Mucosa of descending colon (tissue), 3 donors: ENCODE measurements around the gene CYRIA. TPM values are rescaled to one million over a fixed set of nuclear protein-coding genes. Genes with fewer than 3 reads are reported as not detected.

ENCODE experiments used
- ATAC-seq: fragments of 200-7000 bp; cut with Tn5 transposase; one replicate; pipeline ENCODE4 v1.9.1; 2020; ENCODE audit warnings: mild to moderate bottlenecking, moderate library complexity
- DNase-seq, 3 donors: peaks; one replicate each; pipeline ENCODE4 v3.0.0-alpha.2; 2020
- H3K36me3 ChIP-seq: fragments of 200-600 bp; one replicate; pipeline ENCODE4 v1.8.0; 2021; ENCODE audit warnings: low read depth, mild to moderate bottlenecking
- H3K4me1 ChIP-seq: fragments of 200-600 bp; one replicate; pipeline ENCODE4 v1.8.0; 2021; ENCODE audit warnings: low read depth, mild to moderate bottlenecking
- H3K4me3 ChIP-seq: fragments of 200-600 bp; one replicate; pipeline ENCODE4 v1.8.0; 2021; ENCODE audit warnings: mild to moderate bottlenecking
- H3K9me3 ChIP-seq: fragments of 200-600 bp; one replicate; pipeline ENCODE4 v1.8.0; 2021; ENCODE audit warnings: mild to moderate bottlenecking
- intact Hi-C, 2 donors: fragments of 100-400 bp; cut with DNase I in 1 of 2; cut with micrococcal nuclease in 1 of 2; formaldehyde crosslinking; loops; one replicate each; pipeline versions ENCODE4 v1.11.0 to v1.11.1; 2022; cut with DNase I, micrococcal nuclease
- total RNA-seq, 3 donors: library from RNA; stranded (reverse); fragmentation: NEBNext Ultra II Directional in 2 of 3; extraction: Animal tissue kit (Norgen Biotek cat#: 25700) in 2 of 3; gene quantifications; one replicate each; pipeline versions ENCODE4 v1.2.1 to v1.2.4, GENCODE V29; 2021 to 2023
- TF ChIP-seq, protein P1 (sequence below): fragments of 200-600 bp; IDR thresholded peaks from one replicate; pipeline ENCODE4 v1.8.0; 2022; ENCODE audit warnings: antibody characterized with exemption, mild to moderate bottlenecking
- donor health status: DM: no; HTN: no; CAD: no; lungs with moderate emphysema.
- donor health status: DM: no; HTN: no; CAD: no.
- donor health status: DM: no; HTN: yes; CAD: no.

CYRIA gene
- total RNA-seq, 3 donors from 2014 or later = 2.2 to 18.0 (median 3.5) TPM

DNA sequence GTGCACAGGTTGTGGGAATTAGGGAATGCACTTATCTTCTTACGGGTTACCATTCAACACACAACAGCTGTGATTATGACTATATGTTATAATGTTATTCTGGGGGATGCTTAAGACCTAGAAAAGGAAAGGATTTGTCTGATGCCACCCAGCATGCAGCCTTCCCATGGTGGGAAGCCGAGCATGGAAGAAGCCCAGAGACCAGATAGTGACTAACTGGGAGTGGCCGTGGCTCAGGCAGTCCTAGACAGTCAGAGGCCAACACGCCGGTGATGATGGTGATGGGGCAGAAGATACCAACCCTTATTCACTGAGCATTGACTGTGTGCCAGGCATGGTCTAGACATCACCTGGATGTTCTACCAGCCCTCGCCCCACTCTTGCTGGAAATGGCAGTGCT, 35.9 kb downstream of the CYRIA start:
- Histone ChIP-seq H3K4me1 (no peaks in the 10 kb centered on the region), H3K36me3 (no peaks in the 10 kb centered on the region), H3K9me3 (no peaks in the 10 kb centered on the region), H3K4me3 (no peak overlapping the region)
- no peak for ATAC-seq
- no peak for DNase-seq
- TF ChIP-seq, protein P1, sequence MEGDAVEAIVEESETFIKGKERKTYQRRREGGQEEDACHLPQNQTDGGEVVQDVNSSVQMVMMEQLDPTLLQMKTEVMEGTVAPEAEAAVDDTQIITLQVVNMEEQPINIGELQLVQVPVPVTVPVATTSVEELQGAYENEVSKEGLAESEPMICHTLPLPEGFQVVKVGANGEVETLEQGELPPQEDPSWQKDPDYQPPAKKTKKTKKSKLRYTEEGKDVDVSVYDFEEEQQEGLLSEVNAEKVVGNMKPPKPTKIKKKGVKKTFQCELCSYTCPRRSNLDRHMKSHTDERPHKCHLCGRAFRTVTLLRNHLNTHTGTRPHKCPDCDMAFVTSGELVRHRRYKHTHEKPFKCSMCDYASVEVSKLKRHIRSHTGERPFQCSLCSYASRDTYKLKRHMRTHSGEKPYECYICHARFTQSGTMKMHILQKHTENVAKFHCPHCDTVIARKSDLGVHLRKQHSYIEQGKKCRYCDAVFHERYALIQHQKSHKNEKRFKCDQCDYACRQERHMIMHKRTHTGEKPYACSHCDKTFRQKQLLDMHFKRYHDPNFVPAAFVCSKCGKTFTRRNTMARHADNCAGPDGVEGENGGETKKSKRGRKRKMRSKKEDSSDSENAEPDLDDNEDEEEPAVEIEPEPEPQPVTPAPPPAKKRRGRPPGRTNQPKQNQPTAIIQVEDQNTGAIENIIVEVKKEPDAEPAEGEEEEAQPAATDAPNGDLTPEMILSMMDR = no peak
- intact Hi-C loops = no loop called here

DNA sequence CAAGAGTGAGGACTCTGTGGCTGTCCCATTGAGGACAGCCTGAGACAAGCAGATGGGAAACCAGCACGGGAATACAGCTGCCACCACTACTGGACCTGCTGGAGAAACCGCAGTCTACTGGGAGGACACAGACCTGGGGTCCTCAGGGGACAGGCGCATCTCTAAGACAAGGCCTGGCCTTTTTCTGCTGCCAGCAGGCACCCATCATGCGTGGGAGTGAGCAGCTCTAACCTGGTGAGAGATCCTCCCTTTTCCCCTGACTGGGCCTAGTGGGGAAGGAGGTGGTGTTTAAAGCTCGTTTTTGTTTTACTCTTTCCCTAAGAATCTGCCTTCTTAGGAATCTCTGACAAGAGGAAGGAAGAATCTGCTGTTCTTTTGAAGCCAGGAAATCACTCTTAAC, 36.6 kb downstream of the CYRIA start:
- no peaks in the 10 kb centered on the region for H3K9me3 ChIP-seq
- no peak for ATAC-seq
- intact Hi-C loops = no loop called here
- DNase-seq = no peak
- no peak overlapping the region for H3K4me3 ChIP-seq
- TF ChIP-seq, protein P1 = no peak
- peaks cover 4% of the 10 kb centered on the region for H3K4me1 ChIP-seq
- H3K36me3 ChIP-seq = no peaks in the 10 kb centered on the region

DNA sequence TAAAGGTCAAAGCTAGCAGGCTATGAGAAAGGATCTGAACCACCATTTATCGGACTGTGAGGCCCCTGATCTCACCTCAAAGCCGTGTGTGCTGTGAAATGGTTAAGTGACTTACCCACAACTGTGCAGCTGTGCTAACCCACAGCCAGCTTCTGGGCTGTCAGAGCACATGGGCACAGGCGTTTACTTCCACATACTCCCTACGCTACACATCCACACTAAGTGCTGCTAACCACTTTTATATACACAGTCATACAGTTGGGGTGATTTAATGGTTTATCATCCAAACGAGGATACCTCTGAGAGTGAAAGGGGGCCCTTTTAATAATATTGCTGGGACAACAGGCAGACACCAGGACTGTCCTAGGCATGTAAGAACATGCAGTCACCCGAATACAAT, 37.3 kb downstream of the CYRIA start:
- DNase-seq (no peak), ATAC-seq (peak; percentile 41)
- no peak overlapping the region for H3K4me3 ChIP-seq
- TF ChIP-seq, protein P1 = no peak
- H3K9me3 ChIP-seq = no peaks in the 10 kb centered on the region
- intact Hi-C loops = no loop called here
- H3K36me3 ChIP-seq = no peaks in the 10 kb centered on the region
- H3K4me1 ChIP-seq = peaks cover 4% of the 10 kb centered on the region

DNA sequence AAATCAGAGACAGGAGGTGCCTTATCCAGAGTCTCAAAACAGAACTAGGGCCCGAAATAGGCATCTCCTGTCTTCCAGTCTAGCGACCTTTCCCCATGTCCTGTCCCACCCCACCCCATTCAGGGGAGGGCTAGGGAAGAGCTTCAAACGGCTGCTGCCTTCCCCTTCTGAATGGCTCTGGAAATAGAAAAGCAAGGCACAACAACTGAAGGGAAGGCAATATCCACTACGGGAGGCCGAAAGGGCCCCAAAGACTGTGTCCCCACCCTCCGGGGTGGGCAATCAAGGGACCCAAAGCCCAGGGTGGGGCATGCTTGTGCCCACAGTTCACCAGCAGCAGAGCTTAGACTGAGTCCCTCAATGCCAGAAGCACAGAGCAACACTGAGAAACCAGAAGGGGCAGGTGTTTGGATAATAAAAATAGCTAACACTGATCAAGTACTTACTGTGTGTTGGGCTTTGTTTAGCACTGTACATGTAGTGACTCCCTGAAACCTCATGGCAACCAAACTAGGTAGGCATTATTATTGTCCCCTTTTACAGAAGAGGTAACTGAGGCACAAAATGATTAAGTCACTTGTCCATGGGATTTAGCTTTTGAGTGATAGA, 38.5 kb downstream of the CYRIA start:
- peaks cover 4% of the 10 kb centered on the region for H3K4me1 ChIP-seq
- intact Hi-C loops = no loop called here
- H3K9me3 ChIP-seq = no peaks in the 10 kb centered on the region
- no peak overlapping the region for H3K4me3 ChIP-seq
- ATAC-seq (no peak), DNase-seq (no peak)
- TF ChIP-seq, protein P1 = no peak
- H3K36me3 ChIP-seq = no peaks in the 10 kb centered on the region

DNA sequence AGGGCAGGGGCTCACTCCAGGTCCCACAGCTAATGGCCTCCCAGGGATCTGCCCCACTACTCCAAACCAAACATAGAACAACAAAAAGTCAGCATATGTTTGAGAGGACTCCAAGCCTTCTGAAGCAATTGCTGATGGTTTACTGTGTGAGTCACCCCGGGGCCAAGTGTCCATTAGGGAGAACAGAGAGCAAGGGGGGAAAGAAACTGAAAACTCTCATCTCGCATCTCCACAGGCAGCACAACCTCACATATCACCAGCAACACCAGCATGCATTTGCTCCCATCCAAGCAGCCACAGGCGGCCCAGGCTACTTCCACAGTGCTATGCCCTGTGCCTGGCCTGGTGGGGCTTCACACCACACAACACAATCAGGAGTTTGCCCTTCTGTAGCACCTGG, 39.1 kb downstream of the CYRIA start:
- Histone ChIP-seq H3K4me3 (no peak overlapping the region), H3K4me1 (peaks cover 4% of the 10 kb centered on the region), H3K9me3 (no peaks in the 10 kb centered on the region), H3K36me3 (no peaks in the 10 kb centered on the region)
- intact Hi-C loops = no loop called here
- DNase-seq (no peak), ATAC-seq (peak; percentile 43)
- TF ChIP-seq, protein P1 = no peak

DNA sequence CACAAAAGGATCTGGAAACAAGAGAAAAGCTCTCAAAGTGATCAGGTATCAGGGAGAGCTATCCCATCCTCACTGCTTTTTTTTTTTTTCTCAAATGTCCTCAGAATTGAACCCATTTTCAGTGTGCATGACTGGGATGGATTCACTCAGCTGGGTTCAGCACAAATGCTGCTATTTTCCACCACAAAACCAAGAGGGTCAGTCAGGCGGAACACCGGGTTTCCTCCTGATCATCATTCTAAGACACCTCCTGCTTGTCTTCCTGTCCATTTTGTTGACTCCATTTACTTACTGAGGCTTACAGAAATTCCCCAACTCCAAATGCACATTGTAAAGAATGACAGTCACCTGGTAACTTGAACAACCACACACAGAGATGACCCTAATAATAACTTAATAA, 39.9 kb downstream of the CYRIA start:
- H3K4me3 ChIP-seq = no peak overlapping the region
- ATAC-seq = no peak
- intact Hi-C loops = no loop called here

More for the DNA sequence above, 39.9 kb downstream of the CYRIA start:
- DNase-seq = no peak
- Histone ChIP-seq H3K36me3 (no peaks in the 10 kb centered on the region), H3K9me3 (no peaks in the 10 kb centered on the region), H3K4me1 (peaks cover 4% of the 10 kb centered on the region)
- TF ChIP-seq, protein P1 = no peak
